Ovary (tissue), 3 donors: ENCODE data around the gene FITM1.

Experiments used
- CTCF ChIP-seq, 3 donors: fragments of 450-650 bp in 2 of 3; fragments of 200-600 bp in 1 of 3; IDR thresholded peaks; one replicate each; pipeline versions ENCODE4 v1.5.1 to v1.8.0; 2016 to 2022; ENCODE audit warnings: antibody characterized with exemption in 3 of 3, mild to moderate bottlenecking in 1 of 3
- EP300 ChIP-seq: sonication (generic); formaldehyde crosslinking; IDR thresholded peaks from one replicate; pipeline ENCODE4 v1.6.1; 2017; ENCODE audit warnings: antibody characterized with exemption
- POLR2A ChIP-seq: fragments of 450-650 bp; IDR thresholded peaks from one replicate; pipeline ENCODE4 v1.6.1; 2017; ENCODE audit warnings: antibody characterized with exemption, mild to moderate bottlenecking, moderate library complexity
- donor health status: DM: no; HTN: no; CAD: no.

- TF ChIP-seq CTCF (IDR thresholded peaks at IDR 0.05) (no peak), POLR2A (no peak), EP300 (no peak)
Measured at GRCh38 chr14:24132061-24132685, 1.7 kb downstream of the FITM1 start.
